HG03571 (cell line): ENCODE results near the gene HTT.
"Not testable (repeated sequence)": the region's sequence is repeated elsewhere in the genome, so short reads cannot be mapped to it uniquely, and the experiment has no call there.

Source experiments
- ATAC-seq: cut with Tn5 transposase; IDR thresholded peaks from one replicate; pipeline ENCODE4 v1.9.1; 2021; ENCODE audit not compliant: unreplicated experiment

HTT gene

DNA sequence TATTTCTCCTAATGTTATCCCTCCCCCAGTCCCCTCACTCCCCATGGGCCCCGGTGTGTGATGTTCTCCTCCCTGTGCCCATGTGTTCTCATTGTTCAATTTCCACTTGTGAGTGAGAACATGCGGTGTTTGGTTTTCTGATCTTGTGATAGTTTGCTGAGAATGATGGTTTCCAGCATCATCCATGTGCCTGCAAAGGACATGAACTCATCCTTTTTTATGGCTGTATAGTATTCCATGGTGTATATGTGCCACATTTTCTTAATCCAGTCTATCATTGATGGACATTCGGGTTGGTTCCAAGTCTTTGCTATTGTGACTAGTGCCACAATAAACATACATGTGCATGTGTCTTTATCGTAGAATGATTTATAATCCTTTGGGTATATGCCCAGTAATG is 86.6 kb downstream of the HTT start:
- not testable (repeated sequence) for ATAC-seq

DNA sequence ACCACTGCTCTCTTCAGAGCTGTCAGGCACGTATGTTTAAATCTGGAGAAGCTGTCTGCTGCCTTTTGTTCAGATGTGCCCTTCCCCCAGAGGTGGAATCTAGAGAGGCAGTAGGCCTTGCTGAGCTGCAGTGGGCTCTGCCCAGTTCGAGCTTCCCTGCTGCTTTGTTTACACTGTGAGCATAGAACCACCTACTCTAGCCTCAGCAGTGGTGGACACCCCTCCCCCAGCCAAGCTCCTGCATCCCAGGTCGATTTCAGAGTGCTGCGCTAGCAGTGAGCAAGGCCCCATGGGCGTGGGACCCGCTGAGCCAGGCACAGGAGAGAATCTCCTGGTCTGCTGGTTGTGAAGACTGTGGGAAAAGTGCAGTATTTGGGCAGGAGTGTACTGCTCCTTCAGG is 92.0 kb downstream of the HTT start:
- not testable (repeated sequence) for ATAC-seq

DNA sequence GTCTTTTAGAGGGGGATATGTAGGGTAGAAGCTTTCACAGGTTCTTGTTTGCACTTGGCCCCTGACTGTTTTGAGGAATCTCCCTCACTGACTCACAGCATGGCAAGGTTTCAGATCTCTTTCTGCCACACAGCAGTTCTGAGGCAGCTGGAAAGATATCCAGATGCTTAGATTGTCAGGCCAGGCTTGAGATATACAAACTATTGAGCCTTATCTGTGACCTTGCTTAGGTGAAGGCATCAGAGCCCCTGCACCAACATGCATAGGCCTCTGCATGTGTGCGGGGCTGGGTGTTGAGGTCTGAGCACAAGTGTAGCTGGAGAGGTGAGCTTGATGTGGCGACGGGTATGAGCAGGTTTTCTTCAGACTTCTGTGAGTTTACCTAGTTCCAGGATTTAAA is 93.5 kb downstream of the HTT start:
- ATAC-seq, result no peak

DNA sequence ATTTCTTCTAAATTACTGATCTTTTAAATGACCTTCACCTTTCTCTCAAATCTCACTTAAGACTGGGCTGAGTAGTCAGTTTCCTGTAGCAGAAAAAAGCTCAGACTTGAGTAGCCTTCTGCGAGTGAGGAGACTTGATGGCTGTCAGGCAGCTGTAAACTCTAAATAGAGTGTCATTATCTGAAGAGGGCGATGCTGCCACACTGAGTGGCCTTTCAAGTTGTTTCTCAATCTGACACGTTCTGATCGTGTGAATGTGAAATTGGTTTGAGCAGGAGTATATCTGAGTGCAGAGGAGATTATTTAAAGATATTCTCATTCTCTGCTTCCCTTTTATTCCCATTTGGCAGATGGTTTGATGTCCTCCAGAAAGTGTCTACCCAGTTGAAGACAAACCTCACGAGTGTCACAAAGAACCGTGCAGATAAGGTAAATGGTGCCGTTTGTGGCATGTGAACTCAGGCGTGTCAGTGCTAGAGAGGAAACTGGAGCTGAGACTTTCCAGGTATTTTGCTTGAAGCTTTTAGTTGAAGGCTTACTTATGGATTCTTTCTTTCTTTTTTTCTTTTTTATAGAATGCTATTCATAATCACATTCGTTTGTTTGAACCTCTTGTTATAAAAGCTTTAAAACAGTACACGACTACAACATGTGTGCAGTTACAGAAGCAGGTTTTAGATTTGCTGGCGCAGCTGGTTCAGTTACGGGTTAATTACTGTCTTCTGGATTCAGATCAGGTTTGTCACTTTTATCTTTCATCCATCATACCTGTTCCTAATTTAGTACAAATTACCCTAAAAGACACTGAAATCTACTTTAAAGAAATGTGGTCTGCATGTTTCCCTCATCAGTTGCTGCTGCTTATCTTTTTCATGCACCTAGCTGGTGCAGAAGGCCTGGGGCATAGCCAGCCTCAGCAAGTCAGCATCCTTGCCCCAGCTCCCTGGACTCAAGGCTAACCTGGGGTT is 100.2 kb downstream of the HTT start:
- ATAC-seq, result no peak

DNA sequence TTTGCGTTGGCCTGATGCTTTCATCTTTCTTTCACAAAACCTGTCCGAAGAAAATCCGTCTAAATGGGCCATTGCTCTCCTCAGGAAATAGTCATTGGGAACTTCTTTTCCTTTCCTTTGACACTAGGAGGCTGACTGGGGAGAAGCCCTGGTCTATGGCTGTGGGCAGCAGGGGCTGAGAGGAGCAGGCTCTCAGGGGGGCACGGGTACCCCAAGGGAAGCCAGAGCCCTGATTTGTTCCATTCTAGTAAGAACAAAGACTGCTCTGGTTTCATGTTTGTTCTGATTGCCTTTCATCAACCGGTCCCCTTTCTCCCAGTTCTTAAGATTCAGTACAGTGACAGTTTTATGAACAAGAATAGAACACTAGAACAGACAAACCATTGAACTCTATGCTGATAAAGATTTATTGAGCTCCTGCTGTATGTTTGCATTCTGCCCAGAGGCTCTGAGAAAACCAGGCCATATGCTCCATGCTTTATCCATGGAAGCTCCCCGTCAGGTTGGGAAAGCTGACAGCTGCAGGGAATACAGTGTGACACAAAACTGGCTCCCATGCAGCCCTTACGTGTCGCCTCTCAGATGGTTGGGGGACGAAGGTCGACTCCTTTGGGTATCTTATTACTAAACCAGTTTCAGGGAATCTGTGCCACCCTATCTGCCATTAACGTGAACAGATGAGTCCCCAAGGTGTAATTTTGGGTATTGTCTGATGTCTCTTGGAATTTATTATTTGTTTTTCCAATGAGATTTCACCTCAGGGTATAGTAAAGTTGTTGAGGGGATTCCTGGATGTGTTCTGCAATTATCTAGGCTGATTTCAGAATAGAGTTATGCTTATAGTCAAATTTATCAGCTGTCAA is 102.1 kb downstream of the HTT start:
- no peak for ATAC-seq

DNA sequence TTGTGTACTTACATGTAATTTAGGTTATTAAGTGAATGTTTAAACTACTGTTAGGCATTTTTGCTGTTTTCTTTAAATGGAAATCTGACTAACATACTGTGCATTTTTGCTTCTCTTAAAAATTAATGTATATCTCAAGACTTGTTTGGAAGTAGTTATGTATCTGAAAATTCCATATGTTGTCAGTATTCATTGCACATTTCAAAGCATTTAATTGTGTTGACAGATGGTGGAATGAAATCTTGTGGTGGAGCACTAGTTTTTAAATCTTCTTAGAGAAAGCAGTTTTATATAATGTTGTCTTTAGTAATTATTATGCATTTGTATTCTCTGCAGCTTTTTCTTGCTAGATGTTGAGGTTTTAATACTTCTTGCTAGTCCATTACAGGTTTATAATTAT is 102.9 kb downstream of the HTT start:
- ATAC-seq, result no peak

DNA sequence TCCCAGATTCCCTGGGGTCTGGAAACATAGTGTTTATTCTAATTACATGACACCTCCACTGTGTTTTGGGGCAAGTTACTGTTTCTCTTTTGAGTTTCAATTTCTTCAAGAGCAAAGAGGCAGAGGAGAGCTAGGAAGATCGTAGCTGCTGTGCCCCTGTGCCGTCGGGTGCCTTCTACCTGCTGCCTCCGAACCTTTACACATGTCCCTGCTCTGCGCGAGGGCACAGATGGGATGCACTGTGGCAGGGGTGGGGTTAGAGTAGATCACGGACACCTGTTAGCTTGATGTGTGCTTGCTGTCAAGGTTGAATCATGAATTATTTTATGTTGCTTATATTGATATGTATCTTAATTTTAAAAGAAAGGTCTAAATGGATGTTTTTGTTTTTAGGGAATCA is 103.4 kb downstream of the HTT start:
- ATAC-seq, result no peak

DNA sequence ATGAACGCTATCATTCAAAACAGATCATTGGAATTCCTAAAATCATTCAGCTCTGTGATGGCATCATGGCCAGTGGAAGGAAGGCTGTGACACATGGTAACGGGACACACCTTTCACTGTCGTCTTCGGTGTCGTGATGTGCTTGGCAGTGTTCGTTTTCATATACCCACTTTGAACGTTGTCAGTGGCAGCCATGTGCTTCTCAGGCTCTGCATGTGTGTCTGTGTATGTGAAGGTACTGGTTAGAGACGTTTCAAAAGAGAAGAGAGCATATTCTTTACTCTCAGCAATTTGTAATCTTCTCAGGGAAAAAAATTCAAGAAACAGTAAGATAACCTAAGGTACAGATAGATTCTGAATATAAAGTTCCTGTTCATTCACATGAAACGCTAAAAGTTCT is 103.9 kb downstream of the HTT start:
- no peak for ATAC-seq

DNA sequence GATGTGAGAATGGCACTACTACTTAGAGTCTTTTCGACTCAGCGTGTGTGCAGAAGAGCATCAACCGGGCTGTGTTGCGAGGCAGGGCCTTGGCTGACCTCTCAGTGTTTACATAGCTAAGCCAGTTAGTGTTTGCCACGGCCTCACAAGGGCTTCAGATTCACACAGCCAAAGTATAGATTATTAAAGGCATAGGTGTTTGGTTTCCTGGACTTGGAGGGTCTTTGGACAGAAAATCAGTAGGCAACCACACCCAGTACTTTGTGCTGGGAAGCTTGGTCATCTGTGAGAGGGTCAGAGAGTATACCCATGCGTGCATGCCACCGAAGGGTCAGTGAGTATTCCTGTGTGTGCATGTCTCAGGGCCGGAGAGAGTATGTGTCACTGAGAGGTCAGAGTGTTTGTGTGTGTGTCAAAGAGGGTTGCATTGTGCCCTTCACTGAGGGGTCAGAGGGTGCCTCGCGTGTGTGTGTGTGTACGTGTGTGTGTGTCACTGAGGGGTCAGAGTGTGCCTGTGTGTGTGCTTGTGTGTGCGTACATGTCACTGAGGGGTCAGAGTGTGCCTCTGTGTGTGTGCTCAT is 104.7 kb downstream of the HTT start:
- ATAC-seq, result no peak

DNA sequence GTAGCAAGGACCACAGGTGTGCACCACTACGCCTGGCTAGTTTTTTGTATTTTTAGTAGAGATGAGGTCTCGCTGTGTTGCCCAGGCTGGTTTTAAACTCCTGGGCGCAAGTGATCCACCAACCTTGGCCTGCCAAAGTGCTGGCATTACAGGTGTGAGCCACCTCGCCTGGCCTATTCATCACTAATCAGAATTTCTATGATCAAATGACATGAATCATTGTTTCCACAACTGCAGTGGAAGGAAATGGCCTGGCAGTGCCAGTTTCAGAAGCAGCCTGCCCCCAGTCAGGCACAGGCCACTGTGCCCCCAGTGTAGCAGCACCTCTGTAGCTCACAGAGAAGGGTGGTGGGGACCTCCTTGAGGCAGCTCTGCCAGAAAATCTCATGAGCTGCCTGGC is 108.5 kb downstream of the HTT start:
- no peak for ATAC-seq

DNA sequence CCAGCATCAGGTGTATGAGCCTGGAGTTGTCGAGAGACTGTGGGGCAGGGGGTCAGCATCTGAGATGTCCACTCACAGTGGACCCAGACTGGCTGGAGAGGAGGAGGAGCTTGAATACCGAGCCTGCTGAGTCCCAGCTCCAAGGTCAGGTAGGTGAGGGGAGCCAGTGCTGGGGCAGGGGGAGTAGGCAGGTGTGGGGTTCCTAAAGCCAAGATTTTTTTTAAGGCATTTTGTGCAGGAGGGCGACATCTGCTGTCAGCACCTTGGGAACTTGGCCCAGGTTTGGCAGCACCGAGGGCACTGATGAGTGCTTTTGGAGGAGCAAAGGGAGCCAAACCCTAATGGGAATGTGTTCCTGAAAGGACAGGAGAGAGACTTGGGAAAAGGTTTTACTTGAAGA is 110.2 kb downstream of the HTT start:
- no peak for ATAC-seq

DNA sequence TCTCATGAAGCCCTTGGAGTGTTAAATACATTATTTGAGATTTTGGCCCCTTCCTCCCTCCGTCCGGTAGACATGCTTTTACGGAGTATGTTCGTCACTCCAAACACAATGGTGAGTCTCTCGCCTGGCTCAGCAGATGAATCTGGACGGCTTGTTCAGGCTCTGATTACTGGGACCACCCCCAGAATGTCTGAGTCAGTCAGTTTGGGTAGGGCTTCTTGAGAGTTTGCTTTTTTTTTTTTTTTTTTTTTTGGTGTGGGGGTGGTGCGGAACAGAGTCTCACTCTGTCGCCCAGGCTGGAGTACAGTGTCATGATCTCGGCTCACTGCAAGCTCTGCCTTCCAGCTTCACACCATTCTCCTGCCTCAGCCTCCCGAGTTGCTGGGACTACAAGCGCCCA is 112.1 kb downstream of the HTT start:
- no peak for ATAC-seq

DNA sequence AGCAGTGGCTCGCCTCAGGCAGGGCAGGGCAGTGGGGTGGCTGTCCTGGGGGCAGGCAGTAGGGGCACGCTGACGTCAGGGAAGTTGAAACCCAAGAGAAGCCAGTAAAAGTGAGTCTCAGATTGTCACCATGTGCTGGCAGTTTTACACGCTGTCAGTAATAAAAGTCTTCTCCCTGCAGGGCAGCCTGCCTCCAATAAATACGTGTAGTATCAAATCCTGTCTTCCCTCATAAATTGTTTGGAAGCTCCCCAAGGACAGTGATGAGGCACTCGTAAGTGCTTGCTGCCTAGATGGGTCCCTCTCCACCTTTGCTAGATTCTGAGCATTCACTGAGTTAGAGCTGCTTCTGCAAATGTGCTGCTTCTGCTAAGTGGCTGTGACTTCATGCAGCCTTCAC is 113.6 kb downstream of the HTT start:
- ATAC-seq, result no peak

DNA sequence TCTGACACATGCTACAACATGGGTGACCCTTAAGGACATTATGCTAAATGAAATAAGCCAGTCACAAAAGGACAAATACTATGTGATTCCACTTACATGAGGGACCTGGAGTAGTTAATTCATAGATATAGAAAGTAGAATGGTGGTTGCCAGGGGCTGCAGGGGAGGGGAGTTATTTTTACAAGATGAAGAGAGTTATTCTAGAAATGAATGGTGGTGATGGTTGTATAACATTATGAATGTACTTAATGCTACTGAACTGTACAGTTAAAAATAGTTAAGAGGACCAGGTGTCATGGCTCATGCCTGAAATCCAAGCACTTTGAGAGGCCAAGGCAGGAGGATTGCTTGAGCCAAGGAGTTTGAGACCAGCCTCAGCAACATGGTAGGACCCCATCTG is 115.0 kb downstream of the HTT start:
- no peak for ATAC-seq

DNA sequence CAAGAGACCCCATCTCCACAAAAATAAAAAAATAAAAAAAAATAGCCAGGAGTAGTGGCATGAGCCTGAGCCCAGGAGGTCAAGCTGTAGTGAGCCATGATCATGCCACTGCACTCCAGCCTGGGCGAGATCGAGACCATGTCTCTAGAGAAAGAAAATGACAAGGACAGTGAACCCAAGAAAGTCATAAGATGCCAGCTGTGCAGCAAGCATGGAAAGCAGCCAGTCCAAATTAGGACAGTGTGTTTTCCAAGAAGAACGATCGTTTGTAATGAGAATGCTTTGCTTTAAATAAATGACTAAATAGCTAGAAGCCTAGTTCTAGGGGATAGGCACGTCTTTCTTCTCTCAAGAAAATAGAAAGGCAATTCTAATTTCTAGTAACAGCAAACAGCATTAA is 116.1 kb downstream of the HTT start:
- no peak for ATAC-seq

DNA sequence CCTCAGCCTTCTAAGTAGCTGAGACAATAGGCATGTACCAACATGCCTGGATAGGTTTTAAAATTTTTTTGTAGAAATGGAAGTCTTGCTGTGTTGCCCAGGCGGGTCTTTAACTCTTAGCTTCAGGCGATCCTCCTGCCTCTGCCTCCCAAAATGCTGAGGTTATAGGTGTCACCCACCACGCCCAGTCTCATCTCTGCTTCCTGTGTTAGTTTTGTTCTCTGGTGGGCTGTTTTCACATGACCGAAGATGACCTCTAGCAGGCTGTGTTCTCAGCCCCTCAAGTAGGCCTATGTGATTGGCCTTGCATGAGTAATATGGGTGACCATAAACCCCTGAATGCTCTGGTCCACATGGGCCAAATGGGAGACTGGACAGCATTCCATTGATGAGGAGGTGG is 117.7 kb downstream of the HTT start:
- ATAC-seq, result no peak

DNA sequence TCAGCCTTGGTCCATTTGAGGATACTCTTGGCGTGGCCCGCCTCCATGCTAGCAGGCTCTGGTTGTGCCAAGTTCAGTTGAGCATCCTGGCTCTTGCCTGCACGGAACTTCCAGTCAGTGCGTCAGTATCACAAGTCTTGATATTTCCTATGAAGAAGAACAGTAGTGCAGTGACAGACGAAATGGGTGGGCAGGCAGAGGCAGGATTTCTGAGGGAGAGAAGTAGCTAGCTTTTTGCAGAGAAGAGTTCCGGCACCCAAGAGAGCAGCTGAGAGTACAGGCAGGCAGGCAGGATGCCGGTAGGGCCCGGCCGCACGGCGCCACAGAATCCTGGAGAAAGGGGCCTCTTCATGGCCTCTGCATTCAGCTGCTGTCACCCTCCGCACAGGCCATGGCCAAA is 118.3 kb downstream of the HTT start:
- ATAC-seq, result no peak

DNA sequence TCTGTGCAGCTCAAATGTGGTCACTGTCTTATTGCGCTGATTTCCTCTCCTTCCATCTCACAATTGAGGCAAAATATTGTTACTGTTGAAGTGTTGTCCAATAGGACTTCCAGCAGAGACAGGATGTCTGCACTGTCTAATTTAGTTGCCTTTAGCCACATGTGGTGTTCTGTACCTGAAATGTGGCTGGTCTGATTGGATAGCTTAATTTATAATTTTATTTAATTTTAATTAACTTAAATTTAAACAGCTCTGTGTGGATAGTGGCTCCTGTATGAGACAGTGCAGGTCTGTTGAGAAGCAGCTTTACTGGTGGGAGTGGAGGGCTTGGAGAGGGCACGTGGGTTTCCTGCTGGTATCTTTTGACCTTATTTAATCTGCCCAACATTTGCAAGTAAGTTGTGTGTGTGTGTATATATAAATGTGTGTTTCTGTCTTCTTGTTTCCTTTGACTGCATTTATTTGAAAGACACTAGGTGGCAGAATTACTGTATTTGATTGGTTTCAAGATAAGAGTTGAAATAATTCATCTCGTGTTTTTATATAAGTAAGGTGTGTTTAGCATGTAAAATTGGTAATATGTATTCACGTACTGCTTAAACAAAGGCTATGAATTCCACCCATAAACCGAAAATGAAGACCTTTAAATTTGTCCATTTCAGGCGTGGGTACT is 119.2 kb downstream of the HTT start:
- ATAC-seq, result no peak

DNA sequence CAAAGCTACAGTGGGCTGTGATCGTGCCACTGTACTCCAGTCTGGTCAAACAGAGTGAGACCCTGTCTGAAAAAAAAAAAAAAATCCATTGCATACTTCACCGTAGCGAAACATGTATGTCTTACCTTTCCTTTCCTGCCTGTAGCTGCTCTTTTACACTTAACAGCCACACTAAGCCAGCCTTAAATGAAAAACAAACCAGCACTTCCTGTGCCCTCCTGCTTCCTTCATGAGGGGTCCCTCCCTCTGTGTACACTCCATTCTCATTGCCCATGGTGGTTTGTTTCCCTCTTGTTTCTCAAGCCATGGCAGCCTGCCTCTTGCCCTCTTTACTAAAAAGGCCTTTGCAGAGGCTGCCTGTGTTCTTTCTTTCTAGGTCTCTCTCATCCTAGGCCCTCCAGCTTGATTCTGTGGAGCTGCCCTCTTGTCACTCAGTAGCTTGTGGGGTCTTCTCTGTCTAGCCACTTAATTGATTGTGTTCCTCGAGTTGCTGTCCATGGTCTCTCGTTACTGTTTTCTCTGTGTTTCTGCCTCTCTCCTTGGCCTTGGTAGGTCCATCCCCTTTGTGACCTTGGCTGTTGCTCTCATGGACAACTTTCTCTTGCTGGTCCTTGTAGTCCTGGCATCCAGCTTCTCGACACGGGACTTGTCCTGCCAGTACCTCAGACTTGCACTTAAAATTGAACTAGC is 122.3 kb downstream of the HTT start:
- no peak for ATAC-seq

DNA sequence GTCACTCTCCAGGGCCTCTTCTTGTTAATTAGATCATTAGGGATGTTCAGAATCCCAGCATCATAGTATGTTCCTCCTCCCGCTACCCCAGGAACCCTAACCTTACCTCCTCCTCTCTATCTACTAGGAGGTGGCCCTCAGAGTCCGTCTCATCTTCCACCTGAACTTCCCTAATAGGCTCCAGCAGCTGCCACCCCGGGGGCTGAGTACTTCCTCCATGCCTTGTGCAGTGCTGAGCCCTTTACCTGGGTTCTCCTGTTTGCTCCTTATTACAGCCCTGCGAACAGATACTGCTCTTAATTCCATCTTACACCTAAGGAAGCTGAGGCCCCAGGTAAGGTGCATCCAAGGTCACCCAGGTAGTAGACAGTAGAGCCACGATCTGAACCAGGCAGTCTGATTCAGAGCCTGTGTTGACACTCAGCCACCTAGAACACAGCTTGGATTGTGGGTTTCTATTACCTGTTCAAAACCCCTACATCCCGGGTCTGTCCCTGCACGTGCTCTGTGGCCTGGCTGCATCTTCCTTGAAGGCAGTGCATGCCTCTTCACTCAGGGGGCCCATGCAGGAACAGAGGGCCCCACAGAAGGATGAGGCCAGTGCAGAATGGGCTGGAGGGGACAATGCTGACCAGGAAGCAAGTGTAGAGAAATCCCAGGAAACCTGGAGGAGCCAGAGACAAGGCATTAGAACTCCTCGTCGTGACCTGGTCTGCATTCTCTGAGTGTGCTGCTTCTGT is 123.1 kb downstream of the HTT start:
- no peak for ATAC-seq
